ENCODE data around the gene EPYC. TPM values are rescaled to one million over a fixed set of nuclear protein-coding genes. Genes with fewer than 3 reads are reported as not detected.

The EPYC gene
- total RNA-seq, 4 donors from 2014 or later: not detected

DNA sequence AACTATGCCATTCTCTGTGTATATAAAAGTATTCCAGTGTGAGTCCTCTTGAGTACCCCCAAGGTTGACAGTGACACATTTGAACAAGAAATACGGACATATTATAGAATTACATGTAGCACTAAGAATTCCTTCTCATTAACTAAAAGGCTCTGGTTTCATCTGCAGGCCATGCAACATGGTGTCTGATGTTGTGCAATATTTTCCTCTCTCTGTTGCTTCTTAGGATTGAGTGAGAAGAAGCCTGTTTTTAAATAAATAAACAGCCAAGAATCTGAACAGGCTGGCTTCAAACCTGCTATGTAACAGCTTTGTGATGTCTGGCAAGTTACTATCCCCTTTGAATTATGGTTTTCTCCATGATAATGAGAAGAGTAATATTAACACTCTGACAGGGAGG is 27.5 kb downstream of the EPYC start:
- Histone ChIP-seq H3K4me3 (no peak overlapping the region), H3K4me1 (no peaks in the 10 kb centered on the region), H3K9me3 (no peaks in the 10 kb centered on the region), H3K27ac (replicated peaks in 1 of 4) (no peak overlapping the region), H3K36me3 (no peaks in the 10 kb centered on the region), H3K27me3 (no peaks in the 10 kb centered on the region)
- no peak for DNase-seq (ENCODE audit: extremely low spot score)
- TF ChIP-seq POLR2A (IDR thresholded peaks at IDR 0.05; ENCODE audit: low read depth): no peak
- TF ChIP-seq, protein P1, sequence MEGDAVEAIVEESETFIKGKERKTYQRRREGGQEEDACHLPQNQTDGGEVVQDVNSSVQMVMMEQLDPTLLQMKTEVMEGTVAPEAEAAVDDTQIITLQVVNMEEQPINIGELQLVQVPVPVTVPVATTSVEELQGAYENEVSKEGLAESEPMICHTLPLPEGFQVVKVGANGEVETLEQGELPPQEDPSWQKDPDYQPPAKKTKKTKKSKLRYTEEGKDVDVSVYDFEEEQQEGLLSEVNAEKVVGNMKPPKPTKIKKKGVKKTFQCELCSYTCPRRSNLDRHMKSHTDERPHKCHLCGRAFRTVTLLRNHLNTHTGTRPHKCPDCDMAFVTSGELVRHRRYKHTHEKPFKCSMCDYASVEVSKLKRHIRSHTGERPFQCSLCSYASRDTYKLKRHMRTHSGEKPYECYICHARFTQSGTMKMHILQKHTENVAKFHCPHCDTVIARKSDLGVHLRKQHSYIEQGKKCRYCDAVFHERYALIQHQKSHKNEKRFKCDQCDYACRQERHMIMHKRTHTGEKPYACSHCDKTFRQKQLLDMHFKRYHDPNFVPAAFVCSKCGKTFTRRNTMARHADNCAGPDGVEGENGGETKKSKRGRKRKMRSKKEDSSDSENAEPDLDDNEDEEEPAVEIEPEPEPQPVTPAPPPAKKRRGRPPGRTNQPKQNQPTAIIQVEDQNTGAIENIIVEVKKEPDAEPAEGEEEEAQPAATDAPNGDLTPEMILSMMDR (IDR thresholded peaks at IDR 0.05): no peak
- intact Hi-C loops (cut with DNase I): loop anchor here (5.0 to 10.0 kb wide), 3 partner anchors 130 to 380 kb away; no protein-coding TSS in a partner anchor
- WGBS: 78% methylated on average over 1 of the region's 1 CpG

DNA sequence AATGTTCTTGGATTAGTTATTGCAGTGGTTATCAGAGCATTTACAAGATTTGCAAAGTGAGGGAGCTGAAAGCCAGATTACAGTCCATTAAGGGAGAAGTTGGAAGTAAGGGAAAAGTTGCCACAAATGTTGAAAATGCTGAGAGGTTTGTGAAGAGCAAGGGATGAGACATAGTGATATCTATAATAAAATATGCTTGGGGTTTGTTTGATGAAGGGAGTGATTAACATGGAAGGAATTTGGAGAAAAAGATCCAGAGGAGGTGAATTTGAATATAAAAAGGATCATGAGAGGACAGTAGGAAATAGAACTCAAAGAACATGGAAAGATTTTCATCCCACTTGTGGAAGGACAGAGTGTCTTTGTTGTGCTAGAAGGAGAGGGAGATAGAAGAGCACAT is 30.5 kb downstream of the EPYC start:
- Histone ChIP-seq H3K36me3 (no peaks in the 10 kb centered on the region), H3K9me3 (no peaks in the 10 kb centered on the region), H3K4me1 (no peaks in the 10 kb centered on the region), H3K27me3 (no peaks in the 10 kb centered on the region), H3K4me3 (no peak overlapping the region), H3K27ac (replicated peaks in 1 of 4) (no peak overlapping the region)
- intact Hi-C loops (cut with DNase I): loop anchor here (10.0 kb wide), 1 partner anchor 351 kb away; no protein-coding TSS in a partner anchor
- no peak for DNase-seq (ENCODE audit: extremely low spot score)
- TF ChIP-seq POLR2AphosphoS5 (IDR thresholded peaks at IDR 0.05) (no peak), POLR2A (IDR thresholded peaks at IDR 0.05; ENCODE audit: low read depth) (no peak), EP300 (IDR thresholded peaks at IDR 0.05) (no peak)
- TF ChIP-seq, protein P1 (IDR thresholded peaks at IDR 0.05): no peak

DNA sequence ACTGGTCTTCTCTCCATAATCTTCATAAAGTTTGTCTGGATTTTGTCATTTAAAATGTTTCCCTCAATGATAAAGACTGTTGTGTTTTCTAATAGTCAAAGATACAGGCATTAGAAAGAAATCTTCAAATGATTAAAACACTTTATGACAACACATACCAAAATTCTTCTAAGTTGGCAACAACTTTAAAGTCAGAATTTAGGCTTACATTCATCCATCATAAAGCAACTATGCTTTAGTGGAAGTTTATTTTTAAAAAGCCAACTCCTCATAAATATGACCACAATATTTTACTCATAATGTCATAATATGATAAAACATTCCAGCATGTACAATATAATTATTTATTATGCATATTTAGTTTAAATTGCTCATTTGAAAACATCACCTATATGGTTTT is 32.5 kb downstream of the EPYC start:
- Histone ChIP-seq H3K4me1 (no peaks in the 10 kb centered on the region), H3K4me3 (no peak overlapping the region), H3K9me3 (no peaks in the 10 kb centered on the region), H3K27me3 (no peaks in the 10 kb centered on the region), H3K27ac (replicated peaks in 1 of 4) (no peak overlapping the region), H3K36me3 (no peaks in the 10 kb centered on the region)
- TF ChIP-seq EP300 (IDR thresholded peaks at IDR 0.05): no peak
- TF ChIP-seq POLR2AphosphoS5 (IDR thresholded peaks at IDR 0.05): no peak
- TF ChIP-seq POLR2A (IDR thresholded peaks at IDR 0.05; ENCODE audit: low read depth): no peak
- TF ChIP-seq, protein P1 (IDR thresholded peaks at IDR 0.05): no peak
- intact Hi-C loops (cut with DNase I): loop anchor here (10.0 kb wide), 1 partner anchor 353 kb away; no protein-coding TSS in a partner anchor
- DNase-seq (ENCODE audit: extremely low spot score): no peak

DNA sequence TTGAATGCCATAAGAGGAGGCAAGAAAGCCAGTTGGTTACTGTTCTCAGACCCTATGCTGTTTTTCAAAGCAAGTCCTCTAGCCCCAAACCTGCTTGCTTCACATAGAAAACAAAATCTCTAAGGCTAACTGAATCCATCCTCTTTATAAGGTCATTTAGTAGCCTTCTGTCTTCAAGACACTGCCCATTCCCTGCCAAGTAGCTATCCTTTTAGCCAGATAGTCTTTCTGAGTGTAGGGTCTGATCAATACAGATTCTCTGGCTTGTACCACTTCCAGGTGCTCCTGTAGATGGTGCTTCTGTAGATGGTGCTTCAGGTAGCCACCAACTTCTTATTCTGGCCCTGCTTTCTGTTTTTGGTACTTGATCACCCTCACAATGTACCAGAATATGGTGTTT is 33.9 kb downstream of the EPYC start:
- H3K27me3 ChIP-seq: no peaks in the 10 kb centered on the region
- no peaks in the 10 kb centered on the region for H3K36me3 ChIP-seq
- H3K4me1 ChIP-seq: no peaks in the 10 kb centered on the region
- no peaks in the 10 kb centered on the region for H3K9me3 ChIP-seq
- no peak overlapping the region for H3K4me3 ChIP-seq
- intact Hi-C loops (cut with DNase I): loop anchor here (10.0 kb wide), 1 partner anchor 354 kb away; no protein-coding TSS in a partner anchor
- TF ChIP-seq POLR2A (IDR thresholded peaks at IDR 0.05; ENCODE audit: low read depth): no peak
- TF ChIP-seq EP300 (IDR thresholded peaks at IDR 0.05): no peak
- TF ChIP-seq, protein P1 (IDR thresholded peaks at IDR 0.05): no peak
- TF ChIP-seq POLR2AphosphoS5 (IDR thresholded peaks at IDR 0.05): no peak
- no peak for DNase-seq (ENCODE audit: extremely low spot score)
- H3K27ac ChIP-seq (replicated peaks in 1 of 4): no peak overlapping the region

DNA sequence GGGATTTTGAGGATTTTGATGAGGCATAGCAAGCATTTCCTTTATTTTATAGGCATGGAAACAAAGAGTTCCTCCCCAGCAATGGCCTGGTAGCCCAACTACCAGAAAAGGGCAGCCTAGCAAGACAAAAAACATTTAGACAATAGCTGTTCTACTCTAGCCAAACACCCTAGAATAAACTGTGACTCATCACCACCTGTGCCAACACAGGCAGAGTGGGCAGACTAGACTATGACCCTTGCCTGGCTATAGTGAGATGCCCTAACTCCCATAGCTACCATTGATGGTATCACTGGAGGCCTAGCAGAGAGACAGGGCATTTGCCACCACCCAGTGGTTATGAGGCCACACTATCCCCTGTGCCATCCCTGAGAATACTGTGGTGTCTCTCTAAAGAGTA is 34.3 kb downstream of the EPYC start:
- intact Hi-C loops (cut with DNase I): loop anchor here (10.0 kb wide), 1 partner anchor 354 kb away; no protein-coding TSS in a partner anchor
- Histone ChIP-seq H3K4me1 (no peaks in the 10 kb centered on the region), H3K27me3 (no peaks in the 10 kb centered on the region), H3K27ac (replicated peaks in 1 of 4) (no peak overlapping the region), H3K4me3 (no peak overlapping the region), H3K9me3 (no peaks in the 10 kb centered on the region), H3K36me3 (no peaks in the 10 kb centered on the region)
- TF ChIP-seq POLR2AphosphoS5 (IDR thresholded peaks at IDR 0.05) (no peak), POLR2A (IDR thresholded peaks at IDR 0.05; ENCODE audit: low read depth) (no peak), EP300 (IDR thresholded peaks at IDR 0.05) (no peak)
- TF ChIP-seq, protein P1 (IDR thresholded peaks at IDR 0.05): no peak
- no peak for DNase-seq (ENCODE audit: extremely low spot score)
